ENCODE data around the gene NRARP. TPM values are rescaled to one million over a fixed set of nuclear protein-coding genes. Genes with fewer than 3 reads are reported as not detected.
"Not testable (repeated sequence)": the region's sequence is repeated elsewhere in the genome, so short reads cannot be mapped to it uniquely, and the experiment has no call there.

Gene NRARP
- total RNA-seq, 1 experiment from 2014 or later, result 23.8 TPM

- H4K5ac ChIP-seq (ENCODE audit: insufficient read length, low read depth, low read length), result no peak overlapping the region
- no peaks in the 10 kb centered on the region for H3K79me2 ChIP-seq (ENCODE audit: insufficient read depth, low read length)
- H2BK12ac ChIP-seq (ENCODE audit: insufficient read length, low read depth, low read length), result no peak overlapping the region
- H3K27ac Mint-ChIP-seq, result no peak overlapping the region
- H3K18ac ChIP-seq (ENCODE audit: insufficient read length, low read depth, low read length), result no peak overlapping the region
- no peak overlapping the region for H2BK20ac ChIP-seq (ENCODE audit: low read depth, low read length, poor library complexity, severe bottlenecking)
- no peaks in the 10 kb centered on the region for H3K79me1 ChIP-seq (ENCODE audit: insufficient read depth, low read depth, low read length, poor library complexity, severe bottlenecking)
- TF ChIP-seq CTCF (conservative IDR thresholded peaks at IDR 0.05), result no peak
- H3K4ac ChIP-seq (ENCODE audit: low read depth, low read length), result no peak overlapping the region
- no peaks in the 10 kb centered on the region for H3K4me1 ChIP-seq (ENCODE audit: insufficient read depth, low read length)
- no peak overlapping the region for H4K8ac ChIP-seq (replicated peaks; ENCODE audit: insufficient read length, low read depth, low read length)
- no peak overlapping the region for H3K4me2 ChIP-seq (ENCODE audit: insufficient read depth, insufficient read length, low read length)
- no peaks in the 10 kb centered on the region for H3K27me3 ChIP-seq (ENCODE audit: insufficient read depth, low read length)
- no peaks in the 10 kb centered on the region for H3K23me2 ChIP-seq (ENCODE audit: insufficient read length, low read depth, low read length, poor library complexity, severe bottlenecking)
- peaks cover 3 to 10% (median 6%) of the 10 kb centered on the region in 3 experiments; a peak in 6 of 7 replicates for H3K36me3 Mint-ChIP-seq (ENCODE audit: insufficient read depth in 1 of 3, low read depth in 3 of 3)
- H3K56ac ChIP-seq (ENCODE audit: insufficient read length, low read depth, low read length), result no peak overlapping the region
- H3T11ph ChIP-seq (ENCODE audit: low read length), result no peak overlapping the region
- no peak overlapping the region for H2BK120ac ChIP-seq (ENCODE audit: low read depth, low read length, poor library complexity, severe bottlenecking)
- H2AFZ ChIP-seq (ENCODE audit: low read length), result no peak overlapping the region
- H3K4me1 Mint-ChIP-seq, result no peaks in the 10 kb centered on the region
- peaks cover 33% of the 10 kb centered on the region for H3K27me3 Mint-ChIP-seq (ENCODE audit: low read depth)
- no peak overlapping the region for H2BK15ac ChIP-seq (ENCODE audit: low read depth, low read length)
- no peak overlapping the region for H3K4me3 Mint-ChIP-seq
- no peak overlapping the region for H4K91ac ChIP-seq (ENCODE audit: insufficient read length, low read depth, low read length)
- H3K27ac ChIP-seq (ENCODE audit: insufficient read length, low read depth, low read length), result no peak overlapping the region
- peaks cover 2% of the 10 kb centered on the region for H3K9me3 ChIP-seq (ENCODE audit: control insufficient read depth, low read depth, low read length)
- H3K14ac ChIP-seq (ENCODE audit: insufficient read depth, low read length), result no peak overlapping the region
- no peaks in the 10 kb centered on the region for H4K20me1 ChIP-seq (ENCODE audit: control insufficient read depth, insufficient read depth, insufficient read length)
- no peak overlapping the region for H3K9ac ChIP-seq (ENCODE audit: extremely low read depth, insufficient read length, low read length)
- no peak overlapping the region for H2BK5ac ChIP-seq (ENCODE audit: insufficient read length, low read length)
- no peak overlapping the region for H3K23ac ChIP-seq (ENCODE audit: insufficient read length, low read depth, low read length)
- H2AK5ac ChIP-seq (ENCODE audit: insufficient read length, low read length), result no peak overlapping the region
- no peak for DNase-seq
- no CpG with 5 or more reads among the region's 6 CpGs for WGBS (ENCODE audit: extremely low coverage, insufficient read length, low lambda C conversion rate)
- peaks cover 51 to 78% of the 10 kb centered on the region in 2 experiments for H3K9me3 Mint-ChIP-seq
Measured at GRCh38 chr9:137341227-137341626, 39.2 kb upstream of the NRARP start.

- H3K56ac ChIP-seq (ENCODE audit: insufficient read length, low read depth, low read length); H3K4me1 Mint-ChIP-seq; H2BK120ac ChIP-seq (ENCODE audit: low read depth, low read length, poor library complexity, severe bottlenecking); H3T11ph ChIP-seq (ENCODE audit: low read length); H3K79me1 ChIP-seq (ENCODE audit: insufficient read depth, low read depth, low read length, poor library complexity, severe bottlenecking); H3K4ac ChIP-seq (ENCODE audit: low read depth, low read length); H4K5ac ChIP-seq (ENCODE audit: insufficient read length, low read depth, low read length); H3K4me3 Mint-ChIP-seq; H4K8ac ChIP-seq (replicated peaks; ENCODE audit: insufficient read length, low read depth, low read length); H4K91ac ChIP-seq (ENCODE audit: insufficient read length, low read depth, low read length); H3K4me2 ChIP-seq (ENCODE audit: insufficient read depth, insufficient read length, low read length); H3K14ac ChIP-seq (ENCODE audit: insufficient read depth, low read length); H2AFZ ChIP-seq (ENCODE audit: low read length); H3K27ac Mint-ChIP-seq; H3K9ac ChIP-seq (ENCODE audit: extremely low read depth, insufficient read length, low read length); DNase-seq; H2BK20ac ChIP-seq (ENCODE audit: low read depth, low read length, poor library complexity, severe bottlenecking); H3K79me2 ChIP-seq (ENCODE audit: insufficient read depth, low read length); H3K4me1 ChIP-seq (ENCODE audit: insufficient read depth, low read length); H2BK5ac ChIP-seq (ENCODE audit: insufficient read length, low read length); H3K27me3 ChIP-seq (ENCODE audit: insufficient read depth, low read length); H2AK5ac ChIP-seq (ENCODE audit: insufficient read length, low read length); H2BK12ac ChIP-seq (ENCODE audit: insufficient read length, low read depth, low read length); H3K23ac ChIP-seq (ENCODE audit: insufficient read length, low read depth, low read length); H4K20me1 ChIP-seq (ENCODE audit: control insufficient read depth, insufficient read depth, insufficient read length); H3K18ac ChIP-seq (ENCODE audit: insufficient read length, low read depth, low read length); H3K9me3 ChIP-seq (ENCODE audit: control insufficient read depth, low read depth, low read length); H2BK15ac ChIP-seq (ENCODE audit: low read depth, low read length); H3K27ac ChIP-seq (ENCODE audit: insufficient read length, low read depth, low read length); H3K23me2 ChIP-seq (ENCODE audit: insufficient read length, low read depth, low read length, poor library complexity, severe bottlenecking): not testable (repeated sequence)
- Mint-ChIP-seq H3K9me3 (peaks cover 44 to 77% of the 10 kb centered on the region in 2 experiments), H3K36me3 (ENCODE audit: insufficient read depth in 1 of 3, low read depth in 3 of 3) (peaks cover 3 to 10% (median 4%) of the 10 kb centered on the region in 3 experiments; a peak in 5 of 7 replicates), H3K27me3 (ENCODE audit: low read depth) (peaks cover 25% of the 10 kb centered on the region)
- WGBS (ENCODE audit: extremely low coverage, insufficient read length, low lambda C conversion rate), result no CpG with 5 or more reads among the region's 12 CpGs
Measured at GRCh38 chr9:137339908-137340462, 37.9 kb upstream of the NRARP start.
